Sciatic nerve (tissue), 2 donors: ENCODE results near the gene KRT4. TPM values are rescaled to one million over a fixed set of nuclear protein-coding genes. Genes with fewer than 3 reads are reported as not detected.

Experiments used
- ATAC-seq: fragments of 200-7000 bp; cut with Tn5 transposase; one replicate; pipeline ENCODE4 v1.9.1; 2020; ENCODE audit warnings: mild to moderate bottlenecking, moderate library complexity
- DNase-seq: peaks from one replicate; pipeline ENCODE4 v3.0.0-alpha.2; 2020; ENCODE audit warnings: low spot score
- intact Hi-C: fragments of 100-400 bp; cut with DNase I; formaldehyde crosslinking; loops from one replicate; pipeline ENCODE4 v1.14.2; 2022
- total RNA-seq: library from RNA; stranded (reverse); fragmentation: NEBNext Ultra II Directional; extraction: Animal tissue kit (Norgen Biotek cat#: 25700); gene quantifications from one replicate; pipeline ENCODE4 v1.2.1, GENCODE V29; 2021
- donor health status: DM: no; HTN: no; CAD: no.
- donor health status: DM: no; HTN: no; CAD: no.

The KRT4 gene
- total RNA-seq, 1 donor from 2014 or later = not detected

DNA sequence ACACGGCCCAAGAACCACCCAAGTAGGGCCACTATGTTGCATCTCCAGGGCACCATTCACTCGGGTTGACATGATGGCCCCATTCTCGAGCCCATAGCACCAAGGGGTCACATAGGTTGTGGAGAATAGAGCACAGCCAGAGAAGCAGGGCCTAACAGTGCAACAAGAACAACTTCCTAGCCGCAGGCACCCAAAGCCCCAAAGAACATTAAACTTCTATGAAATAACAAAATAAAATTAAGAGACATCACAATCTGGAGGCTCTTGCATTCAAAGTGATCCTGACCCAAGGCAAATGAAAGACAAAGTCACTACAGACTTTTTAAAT lies 1.9 kb downstream of the KRT4 start:
- intact Hi-C loops = no loop called here
- ATAC-seq (no peak), DNase-seq (no peak)

GRCh38 chr12:52811191-52812072 lies 2.5 kb downstream of the KRT4 start:
- intact Hi-C loops = no loop called here
- no peak for ATAC-seq
- DNase-seq = no peak

GRCh38 chr12:52810554-52810953 lies 3.4 kb downstream of the KRT4 start:
- no peak for ATAC-seq
- no peak for DNase-seq
- intact Hi-C loops = no loop called here

- intact Hi-C loops = no loop called here
- no peak for ATAC-seq
- DNase-seq = no peak
These were observed 4.8 kb downstream of the KRT4 start for GRCh38 chr12:52809166-52809565.

DNA sequence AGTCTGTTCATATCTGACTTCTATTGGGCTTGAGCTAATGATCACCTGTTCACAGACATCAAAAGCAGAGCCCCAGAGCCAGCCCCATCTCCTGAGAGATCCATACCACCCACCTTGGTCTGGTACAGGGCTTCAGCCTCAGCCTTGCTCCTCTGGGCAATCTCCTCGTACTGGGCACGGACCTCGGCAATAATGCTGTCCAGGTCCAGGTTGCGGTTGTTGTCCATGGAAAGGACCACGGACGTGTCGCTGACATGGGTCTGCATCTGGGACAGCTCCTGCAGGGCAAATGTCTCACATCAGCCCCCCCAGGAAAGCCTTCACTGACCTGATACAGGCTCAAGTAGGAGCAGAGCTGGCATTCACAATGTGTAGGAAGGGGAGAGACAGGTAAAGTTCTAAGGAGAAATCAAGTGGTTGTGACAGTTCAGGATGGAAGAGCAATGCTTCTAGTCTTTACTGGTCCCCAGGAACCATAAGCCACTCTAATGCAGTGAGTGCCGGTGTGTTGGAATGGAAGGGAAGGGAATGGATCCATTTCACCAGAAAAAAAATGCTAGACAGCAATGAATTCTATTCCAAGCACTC lies 5.2 kb downstream of the KRT4 start:
- ATAC-seq = no peak
- intact Hi-C loops = no loop called here
- DNase-seq = no peak

DNA sequence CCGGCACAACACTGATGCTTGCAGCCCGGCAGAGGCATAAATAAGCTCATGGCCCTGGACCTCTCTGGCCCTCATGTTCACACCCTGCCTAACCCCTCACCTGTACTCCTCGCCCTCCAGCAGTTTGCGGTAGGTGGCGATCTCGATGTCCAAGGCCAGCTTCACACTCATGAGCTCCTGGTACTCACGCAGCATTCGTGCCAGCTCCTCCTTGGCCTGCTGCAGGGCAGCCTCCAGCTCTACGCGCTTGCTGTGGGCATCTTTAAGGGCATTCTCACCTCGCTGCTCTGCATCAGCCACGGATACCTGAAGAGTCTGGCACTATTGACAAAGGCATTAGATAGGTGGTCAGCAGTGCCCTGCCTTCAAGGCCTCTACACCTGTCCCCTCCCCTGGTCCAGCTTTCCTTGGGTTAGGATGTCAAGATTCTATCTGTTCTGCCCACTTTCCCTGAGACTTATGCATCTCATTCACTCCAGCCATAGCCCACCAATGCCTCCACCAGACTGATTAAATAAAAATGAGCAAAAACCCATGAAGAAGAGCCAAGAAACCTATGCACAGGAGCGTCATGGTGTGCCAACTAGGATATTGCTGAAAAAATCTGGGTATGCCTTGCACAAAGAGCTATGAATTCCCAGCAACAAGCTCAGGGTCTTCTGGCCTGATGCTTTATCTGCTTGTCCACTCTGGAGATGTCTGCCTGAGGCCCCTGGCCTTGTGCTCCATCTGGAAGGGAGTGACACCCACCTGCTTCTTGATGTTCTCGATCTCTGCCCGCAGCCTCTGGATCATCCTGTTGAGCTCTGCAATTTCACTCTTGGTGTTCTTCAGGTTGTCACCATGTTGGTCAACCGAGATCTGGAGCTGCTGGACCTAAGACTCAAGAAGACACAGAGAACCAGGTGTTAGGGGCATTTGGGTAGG lies 6.1 kb downstream of the KRT4 start:
- intact Hi-C loops = no loop called here

DNA sequence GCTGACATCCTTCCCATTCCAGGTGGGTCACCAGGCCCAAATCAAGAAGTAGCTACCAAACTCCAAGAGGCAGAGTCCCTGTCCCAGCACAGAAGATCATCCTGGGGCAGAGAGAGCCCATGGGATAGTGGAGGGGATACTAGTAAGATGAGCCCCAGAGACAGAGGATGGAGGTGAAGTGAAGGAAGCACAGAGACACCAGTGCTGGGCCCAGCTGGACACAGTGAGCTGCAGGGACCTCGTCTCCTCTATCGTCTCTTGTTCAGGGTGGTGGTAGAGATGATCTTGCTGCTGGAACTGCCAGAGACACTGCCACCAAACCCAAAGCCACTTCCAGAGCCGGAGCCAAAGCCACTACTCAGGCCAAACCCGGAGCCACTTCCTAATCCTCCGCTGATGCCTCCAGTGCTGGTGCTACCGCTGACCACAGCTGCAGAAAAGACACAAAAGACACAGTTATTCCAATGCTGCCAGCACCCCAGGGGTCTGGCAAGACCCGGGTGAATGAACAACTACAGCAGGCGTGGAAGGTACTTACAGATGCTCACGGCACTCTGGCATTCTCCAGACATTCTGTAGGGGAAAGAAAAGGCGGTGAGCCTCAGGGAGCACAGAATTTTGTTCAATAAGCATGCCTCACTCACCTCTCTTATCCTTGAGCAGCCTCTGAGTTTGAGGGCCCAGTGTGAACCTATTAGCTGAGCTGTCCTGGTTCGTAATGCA lies 6.9 kb downstream of the KRT4 start:
- ATAC-seq (no peak), DNase-seq (no peak)
- intact Hi-C loops = no loop called here

More for the DNA sequence above, 6.1 kb downstream of the KRT4 start:
- DNase-seq (no peak), ATAC-seq (no peak)

DNA sequence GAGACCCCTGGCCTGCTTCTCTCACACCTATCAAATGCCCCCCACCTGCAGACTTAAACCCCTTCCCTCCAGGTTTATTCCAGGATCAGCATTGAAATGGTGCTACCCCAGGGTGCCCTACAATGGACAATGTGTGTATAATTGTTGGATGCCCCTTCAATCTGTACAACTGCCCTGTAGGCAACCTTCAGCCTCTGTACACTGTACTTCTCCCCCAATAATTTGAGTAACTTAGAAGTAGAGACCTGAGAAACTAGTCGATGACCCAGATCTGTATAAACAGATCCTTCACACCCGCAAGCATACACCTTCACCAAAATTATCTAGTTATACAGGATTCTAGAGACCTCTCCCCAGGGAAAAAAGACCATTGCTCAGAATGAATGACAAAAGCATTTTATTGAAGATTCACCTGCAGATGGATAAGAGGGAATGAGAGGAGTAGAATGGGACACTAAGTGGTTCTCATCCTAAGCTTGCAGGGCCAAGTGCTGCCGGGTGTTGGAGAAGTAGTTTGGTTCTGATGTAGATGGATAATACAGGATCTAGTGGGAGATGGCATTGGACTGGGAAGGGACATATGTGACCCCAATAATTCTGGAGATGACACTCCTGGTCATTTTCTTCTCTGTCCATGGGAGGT lies 7.6 kb downstream of the KRT4 start:
- intact Hi-C loops = no loop called here
- ATAC-seq (no peak), DNase-seq (no peak)

DNA sequence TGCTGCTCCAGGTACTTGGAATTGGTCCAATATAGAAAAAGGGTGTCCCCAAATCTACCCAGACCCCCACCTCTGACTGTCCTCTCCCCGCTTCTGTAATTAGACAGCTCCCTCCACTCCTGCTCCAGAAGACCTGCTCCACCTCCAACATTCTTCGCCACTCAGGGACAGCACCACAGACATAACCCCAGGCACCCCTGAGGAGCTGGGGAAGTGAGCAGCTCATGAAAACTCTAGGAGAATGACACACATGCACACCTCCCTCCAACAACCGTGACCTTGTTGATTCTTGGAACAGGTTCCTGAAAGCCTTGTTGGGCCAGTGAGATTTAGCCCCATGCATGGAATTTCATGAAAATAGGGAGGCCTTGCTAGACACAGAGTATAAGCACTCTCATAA lies 8.2 kb downstream of the KRT4 start:
- intact Hi-C loops = no loop called here
- no peak for ATAC-seq

DNA sequence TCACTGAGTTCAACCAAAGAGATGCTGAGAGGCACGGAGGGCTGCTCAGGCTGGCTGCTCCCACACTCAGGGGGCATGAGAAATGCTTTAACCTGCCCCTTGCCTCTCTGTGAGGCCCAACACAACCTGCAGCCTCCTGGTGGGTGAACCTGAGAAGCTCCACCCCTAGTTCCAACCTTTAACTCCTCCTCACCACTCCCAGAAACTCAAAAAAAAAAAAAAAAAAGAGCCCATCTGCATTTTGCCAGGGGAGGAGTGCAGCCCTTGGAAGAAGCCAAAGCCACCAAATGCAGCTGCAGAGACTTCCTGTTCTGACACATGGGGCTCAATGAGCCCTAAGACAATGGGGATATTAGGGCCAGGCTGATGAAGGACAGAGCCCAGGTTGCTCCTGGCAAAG lies 8.9 kb downstream of the KRT4 start:
- intact Hi-C loops = no loop called here
- DNase-seq (no peak), ATAC-seq (no peak)

More for the DNA sequence above, 8.2 kb downstream of the KRT4 start:
- DNase-seq = no peak

- DNase-seq = no peak
- intact Hi-C loops = no loop called here
These were observed 11.5 kb downstream of the KRT4 start for GRCh38 chr12:52802442-52802841.

DNA sequence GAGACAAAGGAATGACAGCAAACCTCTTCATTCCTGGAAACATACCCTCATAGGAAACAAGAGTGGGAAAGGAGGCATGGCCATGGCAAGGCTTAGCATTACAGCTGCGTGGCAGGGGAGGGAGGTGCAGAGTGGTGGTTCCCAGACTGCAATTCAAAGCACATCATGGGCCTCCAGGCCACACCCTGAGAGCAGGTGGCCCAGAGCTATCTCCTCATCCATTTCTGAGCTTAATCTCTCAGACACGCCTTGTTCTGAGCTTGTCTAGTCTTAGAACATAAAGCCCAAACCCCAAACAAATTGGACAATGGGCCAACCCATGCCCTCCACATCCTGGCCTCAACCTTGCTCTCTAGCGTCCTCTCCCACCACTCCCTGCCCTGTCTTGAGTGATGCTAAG lies 12.1 kb downstream of the KRT4 start:
- DNase-seq (no peak), ATAC-seq (no peak)
- intact Hi-C loops = no loop called here

More at GRCh38 chr12:52802442-52802841, 11.5 kb downstream of the KRT4 start:
- no peak for ATAC-seq

- DNase-seq (no peak), ATAC-seq (no peak)
- intact Hi-C loops = no loop called here
These were observed 13.5 kb downstream of the KRT4 start for GRCh38 chr12:52800259-52800917.

- intact Hi-C loops = no loop called here
- ATAC-seq = no peak
These were observed 14.3 kb downstream of the KRT4 start for GRCh38 chr12:52799505-52800211.

DNA sequence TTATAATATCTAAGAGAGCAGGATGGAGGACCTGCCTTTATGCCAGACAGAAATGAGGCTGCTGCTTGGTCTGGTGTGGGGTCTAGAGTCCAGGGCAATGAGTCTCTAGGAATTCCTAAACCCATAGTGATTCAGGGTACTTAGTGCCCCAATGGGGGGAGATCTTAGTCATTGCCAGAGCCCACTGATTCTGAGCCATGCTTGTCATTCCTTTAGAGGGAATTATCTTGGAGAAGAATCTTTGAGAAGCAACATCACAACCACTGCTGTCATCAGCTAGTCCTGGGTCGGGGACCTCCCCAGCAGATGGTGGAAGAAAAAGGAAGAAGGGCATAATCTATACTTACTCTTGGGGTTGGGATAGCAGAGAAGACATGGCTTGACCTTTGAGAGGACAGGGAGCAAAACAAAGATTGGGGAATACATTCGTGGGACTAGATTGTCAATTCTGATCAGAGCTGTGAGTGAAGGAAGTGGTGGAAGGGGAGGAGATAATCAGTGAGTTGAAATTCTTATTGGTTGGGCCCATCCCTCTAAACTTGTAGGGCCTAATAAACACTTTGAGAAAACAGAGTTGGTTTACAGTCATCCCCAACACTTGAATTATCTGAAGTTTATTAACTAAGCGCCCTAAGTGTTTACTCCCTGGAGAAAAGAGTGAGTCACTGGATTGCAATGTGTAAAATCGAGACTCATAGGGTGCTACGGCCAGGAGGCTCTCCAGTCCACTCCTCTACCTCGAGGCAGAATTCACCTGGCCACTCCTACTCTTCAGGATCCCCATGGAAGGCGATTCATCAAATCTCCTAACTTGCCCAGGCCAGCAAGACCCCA lies 15.0 kb downstream of the KRT4 start:
- ATAC-seq = no peak
- DNase-seq = no peak
- intact Hi-C loops = no loop called here

More at GRCh38 chr12:52799505-52800211, 14.3 kb downstream of the KRT4 start:
- no peak for DNase-seq

- DNase-seq (no peak), ATAC-seq (no peak)
- intact Hi-C loops = no loop called here
These were observed 15.8 kb downstream of the KRT4 start for GRCh38 chr12:52798003-52798670.
